OCI-LY7 (cell line): ENCODE results near the gene WWOX.

Experiments used
- CTCF ChIP-seq: fragments of 200-600 bp; sonication (generic); conservative IDR thresholded peaks from 2 replicates; pipeline ENCODE4 v1.5.1; 2014; ENCODE audit warnings: mild to moderate bottlenecking, antibody characterized with exemption, low read length, moderate library complexity, mixed read lengths
- EZH2phosphoT487 ChIP-seq: fragments of 200-600 bp; sonication (generic); IDR thresholded peaks from 2 replicates; pipeline ENCODE4 v1.6.1; 2018; ENCODE audit warnings: low read depth, borderline replicate concordance, mild to moderate bottlenecking, mixed run types, antibody characterized with exemption, low read length, moderate library complexity, mixed read lengths

- TF ChIP-seq CTCF (no peak), EZH2phosphoT487 (no peak)
These were observed 976.8 kb downstream of the WWOX start for GRCh38 chr16:79076047-79076767.
